ENCODE data around the gene FGB. TPM values are rescaled to one million over a fixed set of nuclear protein-coding genes. Genes with fewer than 3 reads are reported as not detected.
A peak's percentile ranks its signal among the peaks of the same experiment; 100 is the strongest.

The FGB gene
- total and polyA plus RNA-seq, 9 of the 15 experiments (the other 6 are each of a cell fraction or from before 2014, with no cell fraction given): 0.07 to 1.9 (median 0.13) TPM; not detected in 6

- Histone ChIP-seq H2AFZ (ENCODE audit: low read depth, low read length) (no peak overlapping the region), H3K4me2 (ENCODE audit: insufficient read depth, low read length) (no peak overlapping the region), H3K9me1 (ENCODE audit: control insufficient read depth, insufficient read depth, low read length) (no peaks in the 10 kb centered on the region), H3K9me3 (replicated peaks; ENCODE audit: control insufficient read depth, insufficient read depth, low read depth, low read length) (no peaks in the 10 kb centered on the region), H3K4me1 (replicated peaks in 1 of 2; ENCODE audit: control insufficient read depth in 2 of 2, insufficient read depth in 2 of 2, low read length in 2 of 2) (no peaks in the 10 kb centered on the region), H3K27me3 (ENCODE audit: control insufficient read depth in 2 of 2, insufficient read depth in 2 of 2, low read length in 2 of 2) (peaks cover 0 to 8% of the 10 kb centered on the region in 2 experiments; a peak in 3 of 5 replicates), H3K79me2 (ENCODE audit: control insufficient read depth, insufficient read depth, low read length) (no peaks in the 10 kb centered on the region), H4K20me1 (replicated peaks; ENCODE audit: control insufficient read depth, insufficient read depth, low read length) (no peaks in the 10 kb centered on the region), H3K36me3 (ENCODE audit: control insufficient read depth, insufficient read depth, low read length) (no peaks in the 10 kb centered on the region), H3K4me3 (no peak overlapping the region), H3K9ac (ENCODE audit: insufficient read depth in 1 of 2, low read depth in 2 of 2, low read length in 2 of 2) (no peak overlapping the region), H3K27ac (ENCODE audit: extremely low read depth, low read depth, low read length) (no peak overlapping the region)
- TF ChIP-seq CEBPB (tag; IDR thresholded peaks at IDR 0.05) (peak; percentile 51), NEUROD1 (IDR thresholded peaks at IDR 0.05; ENCODE audit: borderline replicate concordance, low read depth, low read length, partially characterized antibody) (no peak), NFIC (IDR thresholded peaks at IDR 0.05) (peak; percentile 42; the same call in 1 of the 2 replicates), MNT (conservative IDR thresholded peaks at IDR 0.05) (no peak), DNMT1 (IDR thresholded peaks at IDR 0.05) (no peak), MTF1 (CRISPR knock-in tag; IDR thresholded peaks at IDR 0.05; ENCODE audit: borderline replicate concordance) (no peak)
- FAIRE-seq (no peak), ATAC-seq (no peak; the same call in 2 of the 3 replicates), DNase-seq (ENCODE audit: extremely low read depth in 1 of 4, low spot score in 3 of 4) (no peak)
- WGBS (ENCODE audit: insufficient coverage, low coverage, missing lambda C conversion rate): 8% methylated on average over 2 of the region's 2 CpGs
- intact Hi-C loops (cut with micrococcal nuclease) (no loop called here), in situ Hi-C loops (cut with MboI) (no loop called here)
- POLR2A ChIA-PET: interaction anchor here (0.6 to 1.0 kb wide), 2 partner anchors 13 to 205 kb away, joined by 3 read pairs; no protein-coding TSS in a partner anchor
- no TSS peak for BruUV-seq (replicated peaks)
- CTCF ChIA-PET (ENCODE audit: low intra/inter-chr PET ratio): no interaction called here
Observed at GRCh38 chr4:154528869-154529268, 33.9 kb upstream of the FGB start.

Data from K562 (cell line).